Measurements from ENCODE around the gene CPAMD8.

DNA sequence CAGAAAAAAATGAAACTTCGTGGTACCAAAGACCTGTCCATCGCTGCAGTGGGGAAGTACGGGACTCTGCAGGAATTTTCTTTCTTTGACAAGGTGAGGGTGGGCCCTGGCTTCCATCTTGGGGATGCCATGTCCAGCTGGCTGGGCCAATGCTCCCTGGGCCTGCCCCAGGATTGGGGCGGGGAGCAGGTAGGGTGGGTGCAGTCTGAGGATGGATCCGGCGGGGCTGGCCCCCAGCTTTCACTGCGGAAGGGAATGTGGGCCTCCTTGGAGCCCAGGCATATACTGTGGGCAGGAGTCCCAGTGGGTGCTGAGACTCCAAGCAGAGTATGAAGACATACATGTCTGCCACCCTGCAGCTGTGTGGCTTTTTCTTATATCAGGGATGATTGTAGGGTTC, 173.5 kb downstream of the CPAMD8 start:
- TF ChIP-seq SP2 (IDR thresholded peaks at IDR 0.05; ENCODE audit: extremely low read depth, low read depth, low read length, poor library complexity, severe bottlenecking) (no peak), PYGO2 (tag; IDR thresholded peaks at IDR 0.05) (no peak), TGIF2 (CRISPR knock-in tag; IDR thresholded peaks at IDR 0.05) (no peak), NFRKB (IDR thresholded peaks at IDR 0.05; ENCODE audit: low read depth) (no peak)
- TF ChIP-seq, protein P1, sequence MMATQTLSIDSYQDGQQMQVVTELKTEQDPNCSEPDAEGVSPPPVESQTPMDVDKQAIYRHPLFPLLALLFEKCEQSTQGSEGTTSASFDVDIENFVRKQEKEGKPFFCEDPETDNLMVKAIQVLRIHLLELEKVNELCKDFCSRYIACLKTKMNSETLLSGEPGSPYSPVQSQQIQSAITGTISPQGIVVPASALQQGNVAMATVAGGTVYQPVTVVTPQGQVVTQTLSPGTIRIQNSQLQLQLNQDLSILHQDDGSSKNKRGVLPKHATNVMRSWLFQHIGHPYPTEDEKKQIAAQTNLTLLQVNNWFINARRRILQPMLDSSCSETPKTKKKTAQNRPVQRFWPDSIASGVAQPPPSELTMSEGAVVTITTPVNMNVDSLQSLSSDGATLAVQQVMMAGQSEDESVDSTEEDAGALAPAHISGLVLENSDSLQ (IDR thresholded peaks at IDR 0.05), result no peak
